LNCaP clone FGC (cell line): ENCODE measurements around the gene FLRT2.

Experiments used
- DNase-seq: peaks from one replicate; pipeline ENCODE4 v3.0.0-alpha.2; 2011; ENCODE audit warnings: low read depth
- H3K4me3 ChIP-seq: 2 replicates; pipeline ENCODE4 v1.5.1; 2011; ENCODE audit warnings: mild to moderate bottlenecking, low read depth, low read length, control low read depth
- CTCF ChIP-seq: IDR thresholded peaks from 2 replicates; pipeline ENCODE4 v1.5.1; 2012; ENCODE audit warnings: mild to moderate bottlenecking; ENCODE audit not compliant: control insufficient read depth, insufficient read depth; ENCODE audit errors: extremely low read depth

The FLRT2 gene

GRCh38 chr14:85616886-85617285 lies 86.9 kb downstream of the FLRT2 start:
- no peak for TF ChIP-seq CTCF
- no peak for DNase-seq
- H3K4me3 ChIP-seq, result no peak overlapping the region

GRCh38 chr14:85617791-85618190 lies 87.8 kb downstream of the FLRT2 start:
- no peak for DNase-seq
- no peak overlapping the region for H3K4me3 ChIP-seq
- TF ChIP-seq CTCF, result no peak

GRCh38 chr14:85618390-85618789 lies 88.4 kb downstream of the FLRT2 start:
- TF ChIP-seq CTCF, result no peak
- no peak for DNase-seq
- no peak overlapping the region for H3K4me3 ChIP-seq

GRCh38 chr14:85618978-85619377 lies 89.0 kb downstream of the FLRT2 start:
- H3K4me3 ChIP-seq, result no peak overlapping the region
- DNase-seq, result no peak
- no peak for TF ChIP-seq CTCF

GRCh38 chr14:85619851-85620250 lies 89.9 kb downstream of the FLRT2 start:
- no peak for DNase-seq
- TF ChIP-seq CTCF, result no peak
- no peak overlapping the region for H3K4me3 ChIP-seq

GRCh38 chr14:85620947-85621346 lies 91.0 kb downstream of the FLRT2 start:
- no peak for DNase-seq
- TF ChIP-seq CTCF, result no peak

GRCh38 chr14:85622106-85622505 lies 92.2 kb downstream of the FLRT2 start:
- H3K4me3 ChIP-seq, result no peak overlapping the region
- no peak for TF ChIP-seq CTCF
- peak; percentile 32 for DNase-seq

More at GRCh38 chr14:85620947-85621346, 91.0 kb downstream of the FLRT2 start:
- no peak overlapping the region for H3K4me3 ChIP-seq
